ENCODE results near the gene LRMDA. TPM values are rescaled to one million over a fixed set of nuclear protein-coding genes. Genes with fewer than 3 reads are reported as not detected.

LRMDA gene
- total RNA-seq, result 10 to 100 TPM in 2 of 3 donors, 1 to 10 TPM in 1; 8.3 to 17.1 (median 11.1) TPM

DNA sequence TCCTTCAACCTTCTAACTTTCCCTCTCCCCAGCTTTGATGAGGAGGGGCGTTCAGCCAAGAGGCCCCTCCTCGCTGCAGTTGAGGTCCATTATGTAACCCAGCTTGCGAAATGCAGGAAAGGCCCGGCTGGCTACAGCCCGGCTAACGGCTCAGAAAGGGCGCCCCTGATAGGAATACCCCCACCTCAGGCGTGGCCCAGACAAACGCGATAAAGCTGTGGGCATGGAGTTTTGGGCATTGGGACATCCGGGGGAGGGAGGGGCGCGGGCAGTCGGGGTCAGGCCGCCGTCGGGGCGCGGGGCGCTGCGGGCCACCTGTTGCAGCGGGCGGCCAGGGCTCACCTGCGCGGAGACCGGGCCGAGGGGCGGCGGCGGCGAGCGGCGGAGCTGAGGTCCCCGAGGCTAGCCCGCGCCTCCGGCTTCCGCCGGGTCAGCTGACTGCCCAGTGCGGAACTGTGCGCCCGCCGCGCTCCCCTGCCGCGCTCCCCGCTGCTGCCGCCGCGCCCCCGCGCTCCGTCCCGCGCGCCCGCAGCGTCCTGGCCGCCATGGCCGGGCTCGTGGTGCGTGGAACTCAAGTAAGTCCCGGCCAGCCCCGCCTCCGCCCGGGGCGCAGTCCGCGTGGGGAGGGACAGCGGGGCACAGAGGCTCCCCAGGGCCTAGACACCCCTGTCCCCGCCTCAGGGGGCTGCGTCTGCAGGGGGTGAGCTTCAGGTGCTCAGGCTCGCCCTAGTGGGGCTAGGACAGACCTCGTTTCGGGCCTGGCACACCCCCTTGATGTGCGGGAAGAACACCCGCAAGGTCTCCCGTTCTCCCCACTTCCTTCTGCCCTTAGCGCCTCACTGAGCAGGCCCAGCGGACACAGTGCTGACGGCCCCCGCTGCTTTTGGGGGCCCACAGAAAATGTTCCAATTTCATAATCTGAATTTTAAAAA lies at the start of gene LRMDA:
Gene LRMDA, plus strand, starts transcription at position 445 of the 932 bp plus-strand sequence.
- Histone ChIP-seq H3K4me3 (peak within 1 kb of the TSS; percentile 61 to 80 (median 63)), H3K4me1 (peaks cover 0 to 5% of the 10 kb centered on the region in 2 donors), H3K27ac (peak within 1 kb of the TSS; percentile 50 to 78), H3K27me3 (no peaks in the 10 kb centered on the region), H3K9me3 (no peaks in the 10 kb centered on the region), H3K36me3 (no peaks in the 10 kb centered on the region)
- TF ChIP-seq POLR2AphosphoS5 (IDR thresholded peaks at IDR 0.05), result peak in 1 of 3 donors; percentile 39
- TF ChIP-seq POLR2A (IDR thresholded peaks at IDR 0.05), result no peak
- DNase-seq (ENCODE audit: low spot score in 2 of 2), result no peak
- intact Hi-C loops (cut with DNase I; ENCODE audit: low total_unique reads), result no loop called here

DNA sequence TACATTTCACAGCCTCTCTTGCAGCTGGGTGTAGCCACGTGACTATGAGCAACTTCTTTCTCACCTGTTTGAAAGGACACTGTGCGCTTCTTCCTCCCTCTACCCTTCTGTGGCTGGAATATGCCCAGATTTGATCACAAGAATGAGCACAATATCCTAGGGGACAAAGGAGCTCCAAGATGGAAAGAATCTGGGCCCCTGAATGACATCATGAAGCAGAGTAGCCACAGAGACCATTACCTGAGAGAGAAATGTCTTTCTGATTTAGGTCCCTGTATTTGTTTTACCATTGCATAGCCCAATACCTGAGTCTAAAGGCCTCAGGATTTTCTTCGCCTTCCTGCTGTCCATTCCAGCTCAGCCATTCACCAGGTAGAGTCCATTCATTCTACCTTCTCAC lies 45.3 kb upstream of the LRMDA start:
- Histone ChIP-seq H3K9me3 (peaks cover 8 to 11% of the 10 kb centered on the region in 2 donors), H3K27me3 (no peaks in the 10 kb centered on the region), H3K4me3 (no peak overlapping the region), H3K36me3 (no peaks in the 10 kb centered on the region), H3K27ac (no peak overlapping the region), H3K4me1 (no peaks in the 10 kb centered on the region)
- TF ChIP-seq POLR2A (IDR thresholded peaks at IDR 0.05) (no peak), POLR2AphosphoS5 (IDR thresholded peaks at IDR 0.05) (no peak)
- TF ChIP-seq, protein P1, sequence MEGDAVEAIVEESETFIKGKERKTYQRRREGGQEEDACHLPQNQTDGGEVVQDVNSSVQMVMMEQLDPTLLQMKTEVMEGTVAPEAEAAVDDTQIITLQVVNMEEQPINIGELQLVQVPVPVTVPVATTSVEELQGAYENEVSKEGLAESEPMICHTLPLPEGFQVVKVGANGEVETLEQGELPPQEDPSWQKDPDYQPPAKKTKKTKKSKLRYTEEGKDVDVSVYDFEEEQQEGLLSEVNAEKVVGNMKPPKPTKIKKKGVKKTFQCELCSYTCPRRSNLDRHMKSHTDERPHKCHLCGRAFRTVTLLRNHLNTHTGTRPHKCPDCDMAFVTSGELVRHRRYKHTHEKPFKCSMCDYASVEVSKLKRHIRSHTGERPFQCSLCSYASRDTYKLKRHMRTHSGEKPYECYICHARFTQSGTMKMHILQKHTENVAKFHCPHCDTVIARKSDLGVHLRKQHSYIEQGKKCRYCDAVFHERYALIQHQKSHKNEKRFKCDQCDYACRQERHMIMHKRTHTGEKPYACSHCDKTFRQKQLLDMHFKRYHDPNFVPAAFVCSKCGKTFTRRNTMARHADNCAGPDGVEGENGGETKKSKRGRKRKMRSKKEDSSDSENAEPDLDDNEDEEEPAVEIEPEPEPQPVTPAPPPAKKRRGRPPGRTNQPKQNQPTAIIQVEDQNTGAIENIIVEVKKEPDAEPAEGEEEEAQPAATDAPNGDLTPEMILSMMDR (IDR thresholded peaks at IDR 0.05), result no peak
- DNase-seq (ENCODE audit: low spot score in 2 of 2), result no peak
- intact Hi-C loops (cut with DNase I; ENCODE audit: low total_unique reads), result no loop called here

DNA sequence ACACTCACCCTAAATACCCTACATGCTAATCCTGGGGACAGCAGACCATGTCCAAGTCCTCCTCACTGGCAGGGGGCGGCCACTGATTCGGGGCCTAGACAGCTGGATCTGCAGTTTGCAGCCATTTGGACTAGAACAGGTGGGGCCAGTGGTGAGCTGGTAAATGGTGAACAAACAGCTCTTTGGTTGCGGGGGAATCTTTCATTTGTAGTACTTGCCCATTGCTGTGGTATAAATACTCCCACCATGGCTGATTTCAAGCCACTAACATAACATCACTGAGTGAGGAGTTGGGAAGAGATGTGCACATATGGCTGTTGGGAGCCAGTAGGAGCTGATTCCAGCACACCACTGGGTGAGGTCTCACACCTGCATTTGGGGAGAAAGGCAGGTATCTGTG lies 43.3 kb upstream of the LRMDA start:
- no peaks in the 10 kb centered on the region for H3K27me3 ChIP-seq
- intact Hi-C loops (cut with DNase I; ENCODE audit: low total_unique reads), result no loop called here
- H3K4me1 ChIP-seq, result no peaks in the 10 kb centered on the region
- no peak for DNase-seq (ENCODE audit: low spot score in 2 of 2)
- no peak overlapping the region for H3K4me3 ChIP-seq
- H3K27ac ChIP-seq, result no peak overlapping the region
- no peak for TF ChIP-seq POLR2A (IDR thresholded peaks at IDR 0.05)
- TF ChIP-seq, protein P1 (IDR thresholded peaks at IDR 0.05), result no peak
- H3K36me3 ChIP-seq, result no peaks in the 10 kb centered on the region
- peaks cover 8 to 11% of the 10 kb centered on the region in 2 donors for H3K9me3 ChIP-seq

DNA sequence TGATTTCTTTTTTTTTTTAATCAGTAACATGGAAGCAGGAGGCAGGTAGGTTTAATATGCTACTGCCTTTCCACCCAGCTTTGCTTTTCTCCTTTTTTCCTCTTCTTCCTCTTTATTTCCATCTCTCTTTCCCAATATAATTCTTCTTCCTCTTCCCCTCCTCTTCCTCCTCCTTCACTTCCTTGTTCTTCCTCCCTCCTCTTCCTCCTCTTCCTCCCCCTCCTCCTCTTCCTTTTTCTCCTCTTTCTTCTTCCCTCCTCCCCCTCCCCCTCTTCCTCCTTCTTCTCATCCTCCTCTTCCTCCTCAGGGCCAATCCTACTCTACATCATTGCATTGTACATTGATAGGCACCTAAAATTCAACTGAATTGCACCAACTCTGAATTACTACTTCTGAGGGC lies 41.2 kb upstream of the LRMDA start:
- Histone ChIP-seq H3K4me3 (no peak overlapping the region), H3K36me3 (no peaks in the 10 kb centered on the region), H3K9me3 (peaks cover 8 to 11% of the 10 kb centered on the region in 2 donors), H3K4me1 (no peaks in the 10 kb centered on the region), H3K27me3 (no peaks in the 10 kb centered on the region), H3K27ac (no peak overlapping the region)
- intact Hi-C loops (cut with DNase I; ENCODE audit: low total_unique reads), result no loop called here
- TF ChIP-seq, protein P1 (IDR thresholded peaks at IDR 0.05), result no peak
- TF ChIP-seq POLR2AphosphoS5 (IDR thresholded peaks at IDR 0.05) (no peak), POLR2A (IDR thresholded peaks at IDR 0.05) (no peak)
- DNase-seq (ENCODE audit: low spot score in 2 of 2), result no peak

DNA sequence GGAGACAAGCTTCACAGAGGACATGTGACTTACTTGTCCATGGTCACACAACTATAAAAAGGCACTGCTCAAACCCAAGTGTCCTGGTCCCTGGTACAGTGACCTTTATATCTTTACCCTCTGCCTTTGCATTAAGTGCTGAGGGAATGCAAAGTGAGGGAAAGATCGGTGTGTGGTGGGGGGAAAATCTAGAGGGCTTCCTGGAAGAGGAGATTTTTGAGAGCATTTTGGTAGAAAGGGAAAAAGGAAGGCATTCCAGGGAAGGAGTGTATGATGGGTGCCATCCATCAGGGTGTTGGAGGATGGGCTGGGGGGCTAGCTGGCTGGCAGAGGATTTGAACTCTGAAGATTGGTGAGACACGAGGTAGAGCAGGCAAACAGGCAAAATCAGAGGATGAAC lies 39.2 kb upstream of the LRMDA start:
- intact Hi-C loops (cut with DNase I; ENCODE audit: low total_unique reads), result no loop called here
- H3K27ac ChIP-seq, result no peak overlapping the region
- no peak for DNase-seq (ENCODE audit: low spot score in 2 of 2)

More for the DNA sequence above, 39.2 kb upstream of the LRMDA start:
- peaks cover 0 to 8% of the 10 kb centered on the region in 2 donors for H3K27me3 ChIP-seq
- H3K4me3 ChIP-seq, result no peak overlapping the region
- TF ChIP-seq, protein P1 (IDR thresholded peaks at IDR 0.05), result no peak
- TF ChIP-seq POLR2AphosphoS5 (IDR thresholded peaks at IDR 0.05) (no peak), POLR2A (IDR thresholded peaks at IDR 0.05) (no peak)
- no peaks in the 10 kb centered on the region for H3K4me1 ChIP-seq
- H3K36me3 ChIP-seq, result no peaks in the 10 kb centered on the region
- no peaks in the 10 kb centered on the region for H3K9me3 ChIP-seq
